C4-2B (cell line): ENCODE data around the gene RNF25.

Source experiments
- H3K27ac ChIP-seq: fragments of 450-650 bp; 2 replicates; pipeline ENCODE4 v1.5.1; 2017
- ZFX ChIP-seq: fragments of 450-650 bp; IDR thresholded peaks from 2 replicates; pipeline ENCODE4 v1.6.1; 2017
- TF ChIP-seq, protein P1 (sequence below): fragments of 450-650 bp; conservative IDR thresholded peaks from 2 replicates; pipeline ENCODE4 v1.5.1; 2017; ENCODE audit warnings: mild to moderate bottlenecking

The RNF25 gene

GRCh38 chr2:218679119-218679518 lies 7.3 kb upstream of the RNF25 start:
- TF ChIP-seq, protein P1, sequence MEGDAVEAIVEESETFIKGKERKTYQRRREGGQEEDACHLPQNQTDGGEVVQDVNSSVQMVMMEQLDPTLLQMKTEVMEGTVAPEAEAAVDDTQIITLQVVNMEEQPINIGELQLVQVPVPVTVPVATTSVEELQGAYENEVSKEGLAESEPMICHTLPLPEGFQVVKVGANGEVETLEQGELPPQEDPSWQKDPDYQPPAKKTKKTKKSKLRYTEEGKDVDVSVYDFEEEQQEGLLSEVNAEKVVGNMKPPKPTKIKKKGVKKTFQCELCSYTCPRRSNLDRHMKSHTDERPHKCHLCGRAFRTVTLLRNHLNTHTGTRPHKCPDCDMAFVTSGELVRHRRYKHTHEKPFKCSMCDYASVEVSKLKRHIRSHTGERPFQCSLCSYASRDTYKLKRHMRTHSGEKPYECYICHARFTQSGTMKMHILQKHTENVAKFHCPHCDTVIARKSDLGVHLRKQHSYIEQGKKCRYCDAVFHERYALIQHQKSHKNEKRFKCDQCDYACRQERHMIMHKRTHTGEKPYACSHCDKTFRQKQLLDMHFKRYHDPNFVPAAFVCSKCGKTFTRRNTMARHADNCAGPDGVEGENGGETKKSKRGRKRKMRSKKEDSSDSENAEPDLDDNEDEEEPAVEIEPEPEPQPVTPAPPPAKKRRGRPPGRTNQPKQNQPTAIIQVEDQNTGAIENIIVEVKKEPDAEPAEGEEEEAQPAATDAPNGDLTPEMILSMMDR = no peak
- TF ChIP-seq ZFX = no peak
- H3K27ac ChIP-seq = no peak overlapping the region

DNA sequence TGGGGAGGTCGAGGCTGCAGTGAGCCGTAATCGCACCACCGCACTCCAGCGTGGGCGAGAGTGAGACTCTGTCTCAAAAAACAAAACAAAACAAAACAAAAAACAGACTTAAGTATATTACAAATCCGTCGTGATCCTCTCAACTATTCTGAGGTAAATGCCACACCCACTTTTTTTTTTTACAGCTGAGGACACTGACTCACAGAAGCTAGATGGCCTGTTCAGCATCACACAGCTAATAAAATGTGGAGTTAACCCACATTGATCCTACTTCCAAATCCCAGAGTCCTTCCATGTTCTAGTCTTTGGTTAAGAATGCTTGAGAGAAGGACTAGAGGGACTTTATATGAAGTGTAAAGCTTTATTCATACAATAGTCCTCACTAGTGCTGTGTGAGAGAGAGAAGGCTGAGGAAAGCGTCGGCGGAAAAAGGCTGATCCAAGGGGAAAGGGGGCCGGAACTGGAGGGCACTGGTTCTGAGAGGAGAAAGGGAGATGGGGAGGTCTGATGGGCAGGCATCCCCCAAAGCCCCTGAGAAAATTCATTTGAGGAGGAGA lies 627 bp downstream of the RNF25 start:
- peak overlapping the region; percentile 74 for H3K27ac ChIP-seq

DNA sequence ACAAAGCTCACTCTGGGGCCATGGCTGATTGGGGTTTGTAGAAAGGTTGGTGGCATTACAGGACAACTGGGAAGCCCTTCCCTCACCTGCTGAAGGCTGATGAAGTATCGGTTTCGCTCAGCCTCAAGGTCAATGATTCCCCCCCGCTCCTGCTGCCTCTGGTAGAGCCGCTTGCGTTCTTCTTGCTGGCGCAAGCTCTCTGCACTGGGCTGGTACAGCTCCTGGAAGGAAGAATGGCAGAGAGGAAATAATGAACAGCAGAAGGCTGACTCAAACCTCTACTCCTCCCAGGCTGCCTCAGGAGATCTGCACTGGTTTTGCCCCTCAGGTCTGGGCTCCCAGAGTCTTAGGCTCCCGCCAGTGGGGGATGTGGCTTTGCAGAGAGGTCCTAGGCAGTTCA lies 7.1 kb downstream of the RNF25 start:
- TF ChIP-seq, protein P1 = no peak
- TF ChIP-seq ZFX = no peak
- no peak overlapping the region for H3K27ac ChIP-seq

More for the DNA sequence above, 627 bp downstream of the RNF25 start:
- TF ChIP-seq ZFX = no peak
- TF ChIP-seq, protein P1 = no peak

DNA sequence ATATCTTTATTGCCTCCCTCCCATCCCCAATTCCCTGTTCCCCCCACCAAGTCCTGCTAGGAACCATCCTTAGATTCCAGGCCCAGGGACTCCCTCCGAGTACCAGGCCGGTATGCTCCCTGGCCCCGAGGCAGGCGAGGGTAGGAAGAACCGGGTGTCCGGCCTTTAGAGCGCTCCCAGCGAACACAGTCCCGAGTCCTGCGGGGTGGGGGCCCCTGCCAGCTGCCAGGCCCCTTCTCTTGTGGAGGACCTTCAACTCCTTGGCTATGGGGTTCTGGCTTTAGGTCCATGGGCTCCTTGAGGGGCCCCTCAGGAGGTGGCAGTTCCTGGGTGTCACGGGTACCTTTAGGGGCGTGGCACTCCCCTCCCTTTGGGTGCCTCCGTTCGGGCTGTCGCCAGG lies 7.9 kb downstream of the RNF25 start:
- TF ChIP-seq ZFX = no peak
- TF ChIP-seq, protein P1 = no peak
- H3K27ac ChIP-seq = no peak overlapping the region

DNA sequence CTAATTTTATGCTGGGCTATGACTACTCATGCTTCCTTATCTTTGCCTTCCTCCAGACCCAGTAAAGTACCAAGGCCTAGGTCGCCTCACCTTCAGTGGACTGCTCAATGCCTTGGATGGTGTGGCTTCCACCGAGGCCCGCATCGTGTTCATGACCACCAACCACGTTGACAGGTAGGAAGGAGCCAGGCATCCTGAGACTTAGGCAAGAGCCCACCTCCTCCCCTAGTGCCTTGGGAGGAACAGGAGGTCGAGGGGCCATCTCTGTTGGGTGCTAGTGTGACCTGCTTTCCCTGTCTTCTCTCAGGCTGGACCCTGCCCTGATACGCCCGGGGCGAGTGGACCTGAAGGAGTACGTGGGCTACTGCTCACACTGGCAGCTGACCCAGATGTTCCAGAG lies 9.0 kb downstream of the RNF25 start:
- no peak for TF ChIP-seq ZFX
- TF ChIP-seq, protein P1 = no peak

GRCh38 chr2:218662377-218662776 lies 9.4 kb downstream of the RNF25 start:
- H3K27ac ChIP-seq = no peak overlapping the region
- TF ChIP-seq, protein P1 = no peak
- no peak for TF ChIP-seq ZFX

More for the DNA sequence above, 9.0 kb downstream of the RNF25 start:
- H3K27ac ChIP-seq = no peak overlapping the region

DNA sequence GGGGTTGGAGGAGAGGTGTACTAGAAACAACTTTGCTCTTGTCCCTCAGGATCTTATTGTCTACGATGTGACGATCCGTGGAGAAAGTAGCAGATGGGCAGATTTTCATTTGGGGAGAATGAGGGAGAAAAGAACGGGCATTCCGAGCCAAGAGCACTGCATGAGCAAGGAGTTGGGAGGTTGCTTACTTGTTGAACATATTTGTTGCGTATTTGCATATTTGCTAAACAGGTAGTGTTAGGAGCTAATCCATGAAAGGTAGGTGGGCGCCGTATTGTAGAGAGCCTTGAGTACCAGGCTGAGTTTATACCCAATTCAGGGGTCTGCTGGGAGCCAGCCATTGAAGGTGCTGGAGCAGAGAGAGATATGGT lies 11.8 kb downstream of the RNF25 start:
- no peak for TF ChIP-seq ZFX
- TF ChIP-seq, protein P1 = no peak
- peak overlapping the region; percentile 82 for H3K27ac ChIP-seq
